ENCODE measurements around the gene FXYD2.

FXYD2 gene

DNA sequence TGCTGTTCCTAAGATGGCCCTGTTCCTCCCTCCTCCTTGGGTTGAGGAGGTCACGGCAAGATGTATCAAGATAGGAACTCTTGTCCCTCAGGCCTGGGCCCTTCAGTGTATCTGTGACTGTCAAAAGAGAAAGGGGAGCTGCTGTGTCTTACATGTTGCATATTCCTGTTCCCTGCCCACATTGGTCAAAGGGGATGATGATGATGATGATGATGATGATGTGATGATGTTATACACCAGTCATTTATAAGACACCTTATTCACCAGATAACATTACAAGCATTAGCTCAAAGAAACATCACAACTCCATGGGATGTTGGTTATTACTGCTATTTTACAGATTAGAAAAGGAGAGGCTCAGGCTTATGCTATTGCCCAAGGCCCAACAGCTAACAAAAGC, 38.2 kb upstream of the FXYD2 start:
- Histone ChIP-seq H3K9me2 (ENCODE audit: low read depth, low read length) (no peaks in the 10 kb centered on the region), H3K36me3 (ENCODE audit: insufficient read depth, low read length) (no peaks in the 10 kb centered on the region), H3F3A (ENCODE audit: insufficient read depth, low read length) (no peaks in the 10 kb centered on the region), H3K27me3 (ENCODE audit: insufficient read depth, low read length) (no peaks in the 10 kb centered on the region), H3K79me2 (ENCODE audit: insufficient read depth, low read length) (no peaks in the 10 kb centered on the region), H3K9me3 (ENCODE audit: low read length) (no peaks in the 10 kb centered on the region), H3K4me2 (ENCODE audit: low read length) (no peak overlapping the region), H3K4me1 (ENCODE audit: insufficient read depth, low read length, severe bottlenecking) (no peaks in the 10 kb centered on the region), H3K4me3 (ENCODE audit: low read depth, low read length, poor library complexity, severe bottlenecking) (no peak overlapping the region), H3K9ac (ENCODE audit: low read length) (no peak overlapping the region), H4K20me1 (ENCODE audit: insufficient read depth, low read length) (no peaks in the 10 kb centered on the region), H2AFZ (ENCODE audit: low read length) (no peak overlapping the region), H3K27ac (ENCODE audit: low read depth, low read length, poor library complexity, severe bottlenecking) (no peak overlapping the region)
- TF ChIP-seq, protein P1, sequence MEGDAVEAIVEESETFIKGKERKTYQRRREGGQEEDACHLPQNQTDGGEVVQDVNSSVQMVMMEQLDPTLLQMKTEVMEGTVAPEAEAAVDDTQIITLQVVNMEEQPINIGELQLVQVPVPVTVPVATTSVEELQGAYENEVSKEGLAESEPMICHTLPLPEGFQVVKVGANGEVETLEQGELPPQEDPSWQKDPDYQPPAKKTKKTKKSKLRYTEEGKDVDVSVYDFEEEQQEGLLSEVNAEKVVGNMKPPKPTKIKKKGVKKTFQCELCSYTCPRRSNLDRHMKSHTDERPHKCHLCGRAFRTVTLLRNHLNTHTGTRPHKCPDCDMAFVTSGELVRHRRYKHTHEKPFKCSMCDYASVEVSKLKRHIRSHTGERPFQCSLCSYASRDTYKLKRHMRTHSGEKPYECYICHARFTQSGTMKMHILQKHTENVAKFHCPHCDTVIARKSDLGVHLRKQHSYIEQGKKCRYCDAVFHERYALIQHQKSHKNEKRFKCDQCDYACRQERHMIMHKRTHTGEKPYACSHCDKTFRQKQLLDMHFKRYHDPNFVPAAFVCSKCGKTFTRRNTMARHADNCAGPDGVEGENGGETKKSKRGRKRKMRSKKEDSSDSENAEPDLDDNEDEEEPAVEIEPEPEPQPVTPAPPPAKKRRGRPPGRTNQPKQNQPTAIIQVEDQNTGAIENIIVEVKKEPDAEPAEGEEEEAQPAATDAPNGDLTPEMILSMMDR (IDR thresholded peaks at IDR 0.05; ENCODE audit: low read length): no peak
- TF ChIP-seq EZH2 (IDR thresholded peaks at IDR 0.05; ENCODE audit: borderline replicate concordance, low read length): no peak

DNA sequence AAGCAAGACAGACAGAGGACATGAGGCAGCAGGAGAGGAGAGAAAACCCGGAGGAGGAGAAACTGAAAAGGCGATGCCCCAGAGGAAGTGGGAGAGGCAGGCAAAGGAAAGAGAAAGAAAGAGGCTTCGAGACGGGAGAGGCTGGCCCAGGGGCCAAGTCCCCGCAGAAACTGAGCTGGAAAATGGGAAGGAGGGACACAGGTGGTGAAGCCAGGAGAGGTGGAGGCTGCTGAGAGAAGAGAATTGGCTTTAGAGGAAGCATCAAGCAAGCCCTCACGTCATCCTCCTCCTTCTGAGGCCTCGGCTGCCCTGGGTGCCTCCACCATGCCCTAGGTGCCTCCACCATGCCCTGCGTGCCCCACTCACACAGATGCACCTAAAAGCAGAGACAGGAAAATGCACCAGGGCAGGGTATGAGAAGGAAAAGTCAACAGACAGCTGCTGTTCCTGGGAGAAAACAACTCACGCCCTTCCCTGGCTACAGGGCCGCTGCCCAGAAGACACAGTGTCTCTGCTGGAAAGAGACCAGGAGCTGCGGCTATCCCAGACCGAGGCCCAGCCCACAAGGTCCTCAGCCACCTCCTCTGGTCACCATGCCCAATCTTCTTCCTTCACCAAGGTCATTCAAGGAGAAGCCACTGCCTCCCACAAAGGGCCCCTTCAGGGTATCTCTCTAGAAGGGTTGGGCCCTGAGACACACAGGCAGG, 37.6 kb upstream of the FXYD2 start:
- Histone ChIP-seq H3K4me1 (ENCODE audit: insufficient read depth, low read length, severe bottlenecking) (no peaks in the 10 kb centered on the region), H3K27ac (ENCODE audit: low read depth, low read length, poor library complexity, severe bottlenecking) (no peak overlapping the region), H3K27me3 (ENCODE audit: insufficient read depth, low read length) (no peaks in the 10 kb centered on the region), H3K4me3 (ENCODE audit: low read depth, low read length, poor library complexity, severe bottlenecking) (no peak overlapping the region), H3K9ac (ENCODE audit: low read length) (no peak overlapping the region), H3K9me2 (ENCODE audit: low read depth, low read length) (no peaks in the 10 kb centered on the region), H3K4me2 (ENCODE audit: low read length) (no peak overlapping the region), H3K36me3 (ENCODE audit: insufficient read depth, low read length) (no peaks in the 10 kb centered on the region), H3K9me3 (ENCODE audit: low read length) (no peaks in the 10 kb centered on the region), H3K79me2 (ENCODE audit: insufficient read depth, low read length) (no peaks in the 10 kb centered on the region), H2AFZ (ENCODE audit: low read length) (no peak overlapping the region), H4K20me1 (ENCODE audit: insufficient read depth, low read length) (no peaks in the 10 kb centered on the region), H3F3A (ENCODE audit: insufficient read depth, low read length) (no peaks in the 10 kb centered on the region)
- no peak for TF ChIP-seq EZH2 (IDR thresholded peaks at IDR 0.05; ENCODE audit: borderline replicate concordance, low read length)
- TF ChIP-seq, protein P1 (IDR thresholded peaks at IDR 0.05; ENCODE audit: low read length): no peak

DNA sequence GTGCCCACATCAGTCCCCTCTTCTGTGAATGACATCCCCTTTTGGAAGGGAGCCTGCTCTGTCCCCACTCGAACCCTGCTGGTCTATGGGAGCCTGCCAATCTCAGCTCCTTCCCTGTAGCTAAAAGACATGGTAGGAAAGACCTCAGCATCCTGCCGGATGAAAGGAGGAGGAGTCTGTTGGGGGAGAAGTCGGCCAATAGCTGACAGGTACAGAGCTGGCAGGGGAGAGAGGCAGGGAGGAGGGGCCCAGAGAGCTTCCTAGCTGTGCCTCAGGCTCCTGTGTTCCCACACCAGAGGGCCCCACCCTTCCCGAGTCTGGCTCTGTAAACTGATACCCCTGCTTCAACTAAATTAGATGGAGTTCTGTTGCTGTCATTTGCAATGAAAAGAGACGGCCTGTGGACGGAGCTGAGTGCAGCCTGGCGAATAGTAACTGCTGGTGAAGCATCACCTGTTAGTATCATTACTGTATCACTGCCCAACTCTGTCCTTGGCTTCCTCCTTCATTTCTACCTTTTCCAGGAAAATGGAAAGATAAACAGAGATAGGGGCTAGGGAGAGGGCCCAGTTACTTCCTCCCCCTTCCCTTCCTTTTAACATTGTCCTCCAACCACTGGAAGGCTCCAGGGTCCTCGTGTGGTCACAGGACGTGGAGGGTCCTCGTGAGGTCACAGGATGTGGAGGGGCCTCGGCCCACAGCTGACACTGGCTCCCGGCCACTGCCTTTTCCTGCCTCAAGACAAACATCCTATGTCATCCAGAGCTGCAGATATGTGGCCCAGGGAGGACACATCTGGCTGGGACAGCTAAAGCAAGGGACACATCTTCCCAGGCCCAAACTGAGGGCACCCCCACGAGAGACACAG, 36.8 kb upstream of the FXYD2 start:
- no peak overlapping the region for H3K4me2 ChIP-seq (ENCODE audit: low read length)
- H3K9ac ChIP-seq (ENCODE audit: low read length): no peak overlapping the region
- no peaks in the 10 kb centered on the region for H3K4me1 ChIP-seq (ENCODE audit: insufficient read depth, low read length, severe bottlenecking)
- no peak overlapping the region for H2AFZ ChIP-seq (ENCODE audit: low read length)
- no peaks in the 10 kb centered on the region for H3F3A ChIP-seq (ENCODE audit: insufficient read depth, low read length)
- no peaks in the 10 kb centered on the region for H3K36me3 ChIP-seq (ENCODE audit: insufficient read depth, low read length)
- TF ChIP-seq, protein P1 (IDR thresholded peaks at IDR 0.05; ENCODE audit: low read length): no peak
- TF ChIP-seq EZH2 (IDR thresholded peaks at IDR 0.05; ENCODE audit: borderline replicate concordance, low read length): no peak
- H3K79me2 ChIP-seq (ENCODE audit: insufficient read depth, low read length): no peaks in the 10 kb centered on the region
- no peak overlapping the region for H3K4me3 ChIP-seq (ENCODE audit: low read depth, low read length, poor library complexity, severe bottlenecking)
- no peaks in the 10 kb centered on the region for H3K9me3 ChIP-seq (ENCODE audit: low read length)
- no peak overlapping the region for H3K27ac ChIP-seq (ENCODE audit: low read depth, low read length, poor library complexity, severe bottlenecking)
- no peaks in the 10 kb centered on the region for H4K20me1 ChIP-seq (ENCODE audit: insufficient read depth, low read length)
- H3K27me3 ChIP-seq (ENCODE audit: insufficient read depth, low read length): no peaks in the 10 kb centered on the region; the same call in 1 of the 2 replicates
- no peaks in the 10 kb centered on the region for H3K9me2 ChIP-seq (ENCODE audit: low read depth, low read length)
